PFSK-1 (cell line): Measurements from ENCODE around the gene TMEM52.
A peak's percentile ranks its signal among the peaks of the same experiment; 100 is the strongest.

Experiments
- FOXP2 ChIP-seq: optimal IDR thresholded peaks from 2 replicates; pipeline ENCODE3; 2011; ENCODE audit warnings: borderline replicate concordance, control low read depth, inconsistent platforms; ENCODE audit not compliant: insufficient read depth; ENCODE audit errors: extremely low read length, extremely low read depth
- POLR2AphosphoS5 ChIP-seq: IDR thresholded peaks from 2 replicates; pipeline ENCODE4 v1.6.1; 2012; ENCODE audit warnings: low read depth, mild to moderate bottlenecking, control low read depth, low read length, moderate library complexity
- REST ChIP-seq, 2 experiments: IDR thresholded peaks; 2 replicates each; pipeline versions ENCODE4 v1.6.1 to v1.8.0; 2011 to 2012; ENCODE audit warnings: low read depth in 2 of 2, low read length in 2 of 2, control low read depth in 1 of 2, inconsistent platforms in 1 of 2, mild to moderate bottlenecking in 1 of 2, moderate library complexity in 1 of 2; ENCODE audit not compliant: insufficient read depth in 1 of 2
- SIN3A ChIP-seq: IDR thresholded peaks from 2 replicates; pipeline ENCODE4 v1.6.1; 2012; ENCODE audit warnings: mild to moderate bottlenecking, low read length, moderate library complexity, borderline replicate concordance; ENCODE audit not compliant: insufficient read depth
- TAF1 ChIP-seq: IDR thresholded peaks from 2 replicates; pipeline ENCODE4 v1.6.1; 2012; ENCODE audit warnings: low read length, control low read depth, borderline replicate concordance; ENCODE audit not compliant: insufficient read depth

Gene TMEM52

GRCh38 chr1:1889847-1890505 is 29.1 kb downstream of the TMEM52 start:
- TF ChIP-seq SIN3A (peak; percentile 30; the same call in 1 of the 2 replicates), TAF1 (no peak), POLR2AphosphoS5 (0 out of 2 replicates have a peak, but pooled peaks have one; percentile 28), REST (IDR thresholded peaks at IDR 0.05; ENCODE audit: insufficient read depth in 1 of 2, low read depth in 2 of 2, low read length in 2 of 2) (no peak), FOXP2 (no peak)

- no peak for TF ChIP-seq TAF1
- TF ChIP-seq SIN3A, result no peak
- no peak for TF ChIP-seq FOXP2
Measured at GRCh38 chr1:1889090-1889750, 29.9 kb downstream of the TMEM52 start.

- TF ChIP-seq SIN3A, result no peak
- TF ChIP-seq FOXP2, result no peak
- TF ChIP-seq REST (IDR thresholded peaks at IDR 0.05; ENCODE audit: insufficient read depth in 1 of 2, low read depth in 2 of 2, low read length in 2 of 2), result no peak
- no peak for TF ChIP-seq TAF1
- no peak for TF ChIP-seq POLR2AphosphoS5
Measured at GRCh38 chr1:1883092-1883873, 35.8 kb downstream of the TMEM52 start.

GRCh38 chr1:1881727-1882126 is 37.4 kb downstream of the TMEM52 start:
- TF ChIP-seq POLR2AphosphoS5 (no peak), REST (IDR thresholded peaks at IDR 0.05; ENCODE audit: insufficient read depth in 1 of 2, low read depth in 2 of 2, low read length in 2 of 2) (no peak), FOXP2 (no peak), SIN3A (no peak), TAF1 (no peak)

- TF ChIP-seq SIN3A (no peak), FOXP2 (no peak), TAF1 (no peak), POLR2AphosphoS5 (no peak), REST (IDR thresholded peaks at IDR 0.05; ENCODE audit: insufficient read depth in 1 of 2, low read depth in 2 of 2, low read length in 2 of 2) (no peak)
Measured at GRCh38 chr1:1880617-1881312, 38.3 kb downstream of the TMEM52 start.
